ENCODE data around the gene PCBP3.
"Not testable (repeated sequence)": the region's sequence is repeated elsewhere in the genome, so short reads cannot be mapped to it uniquely, and the experiment has no call there.

The PCBP3 gene

DNA sequence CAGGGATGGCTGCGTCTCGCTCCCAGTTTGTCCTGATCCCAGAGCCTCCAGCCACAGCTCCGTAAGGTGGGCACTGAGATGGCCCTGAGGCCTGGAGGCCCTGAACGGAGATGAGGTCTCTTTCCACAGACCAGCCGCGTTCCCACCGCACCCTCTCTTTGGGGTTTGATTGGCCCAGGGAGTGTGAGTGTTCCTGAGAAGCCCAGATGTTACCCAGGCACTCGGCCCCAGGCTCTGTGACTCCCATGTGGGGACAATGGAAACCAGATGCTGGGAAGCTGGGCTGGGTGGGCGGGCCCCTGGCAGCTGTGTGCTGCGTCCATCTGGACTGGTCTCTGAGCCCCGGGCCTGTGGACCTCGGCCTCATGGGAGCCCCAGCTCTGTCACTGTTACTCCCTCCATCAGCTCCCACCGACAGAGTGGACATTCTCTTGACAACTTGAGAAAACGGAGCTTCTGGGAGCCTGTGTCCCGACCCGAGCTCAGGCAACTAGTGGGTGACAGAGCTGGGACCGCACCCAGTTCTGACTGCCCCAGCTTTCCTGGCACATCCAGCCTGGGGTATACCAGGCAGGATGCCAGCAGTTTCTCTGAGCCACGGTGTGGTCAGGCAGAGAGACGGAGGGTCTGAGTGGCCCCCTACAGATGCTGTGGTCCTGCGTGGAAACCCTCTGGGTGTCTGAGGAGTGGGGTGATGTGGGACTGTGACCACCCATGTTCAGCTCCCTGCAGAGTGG lies 328.3 kb downstream of the PCBP3 start:
- Histone ChIP-seq H3K4me3 (ENCODE audit: low read depth in 1 of 2, low read length in 2 of 2) (no peak overlapping the region), H3K9me3 (ENCODE audit: control insufficient read depth in 1 of 2, low read length in 2 of 2) (no peaks in the 10 kb centered on the region), H3K9ac (ENCODE audit: low read depth in 1 of 2, low read length in 2 of 2) (peak overlapping the region in 1 of 2 donors; percentile 4), H3K27me3 (ENCODE audit: control insufficient read depth in 1 of 2, insufficient read depth in 2 of 2, low read length in 2 of 2) (peaks cover 29% of the 10 kb centered on the region in 2 donors), H3K27ac (ENCODE audit: low read depth, low read length) (peak overlapping the region; percentile 42), H3K36me3 (ENCODE audit: control insufficient read depth in 1 of 2, insufficient read depth in 2 of 2, low read length in 2 of 2) (no peaks in the 10 kb centered on the region), H3K4me1 (ENCODE audit: control insufficient read depth in 1 of 2, insufficient read depth in 2 of 2, low read length in 2 of 2) (peaks cover 8 to 20% of the 10 kb centered on the region in 2 donors)

GRCh38 chr21:45972353-45972715 lies 328.8 kb downstream of the PCBP3 start:
- peak overlapping the region in 1 of 2 donors; percentile 4 for H3K9ac ChIP-seq (ENCODE audit: low read depth in 1 of 2, low read length in 2 of 2)
- H3K27me3 ChIP-seq (ENCODE audit: control insufficient read depth in 1 of 2, insufficient read depth in 2 of 2, low read length in 2 of 2) = peaks cover 29% of the 10 kb centered on the region in 2 donors
- H3K36me3 ChIP-seq (ENCODE audit: control insufficient read depth in 1 of 2, insufficient read depth in 2 of 2, low read length in 2 of 2) = no peaks in the 10 kb centered on the region
- H3K9me3 ChIP-seq (ENCODE audit: control insufficient read depth in 1 of 2, low read length in 2 of 2) = no peaks in the 10 kb centered on the region
- no peak overlapping the region for H3K4me3 ChIP-seq (ENCODE audit: low read depth in 1 of 2, low read length in 2 of 2)
- peaks cover 8 to 20% of the 10 kb centered on the region in 2 donors for H3K4me1 ChIP-seq (ENCODE audit: control insufficient read depth in 1 of 2, insufficient read depth in 2 of 2, low read length in 2 of 2)
- peak overlapping the region; percentile 42 for H3K27ac ChIP-seq (ENCODE audit: low read depth, low read length)

GRCh38 chr21:45972716-45973474 lies 329.4 kb downstream of the PCBP3 start:
- Histone ChIP-seq H3K9ac (ENCODE audit: low read depth in 1 of 2, low read length in 2 of 2) (peak overlapping the region; percentile 32 to 48), H3K9me3 (ENCODE audit: control insufficient read depth in 1 of 2, low read length in 2 of 2) (no peaks in the 10 kb centered on the region), H3K27ac (ENCODE audit: low read depth, low read length) (peak overlapping the region; percentile 66), H3K27me3 (ENCODE audit: control insufficient read depth in 1 of 2, insufficient read depth in 2 of 2, low read length in 2 of 2) (peaks cover 29% of the 10 kb centered on the region in 2 donors), H3K4me1 (ENCODE audit: control insufficient read depth in 1 of 2, insufficient read depth in 2 of 2, low read length in 2 of 2) (peaks cover 8 to 20% of the 10 kb centered on the region in 2 donors), H3K4me3 (ENCODE audit: low read depth in 1 of 2, low read length in 2 of 2) (peak overlapping the region; percentile 58 to 59), H3K36me3 (ENCODE audit: control insufficient read depth in 1 of 2, insufficient read depth in 2 of 2, low read length in 2 of 2) (no peaks in the 10 kb centered on the region)

GRCh38 chr21:45973475-45974072 lies 330.0 kb downstream of the PCBP3 start:
- Histone ChIP-seq H3K27ac (ENCODE audit: low read depth, low read length) (peak overlapping the region; percentile 77), H3K36me3 (ENCODE audit: control insufficient read depth in 1 of 2, insufficient read depth in 2 of 2, low read length in 2 of 2) (no peaks in the 10 kb centered on the region), H3K4me1 (ENCODE audit: control insufficient read depth in 1 of 2, insufficient read depth in 2 of 2, low read length in 2 of 2) (peaks cover 8 to 20% of the 10 kb centered on the region in 2 donors), H3K9ac (ENCODE audit: low read depth in 1 of 2, low read length in 2 of 2) (peak overlapping the region; percentile 48 to 51), H3K9me3 (ENCODE audit: control insufficient read depth in 1 of 2, low read length in 2 of 2) (no peaks in the 10 kb centered on the region), H3K27me3 (ENCODE audit: control insufficient read depth in 1 of 2, insufficient read depth in 2 of 2, low read length in 2 of 2) (peaks cover 29% of the 10 kb centered on the region in 2 donors), H3K4me3 (ENCODE audit: low read depth in 1 of 2, low read length in 2 of 2) (peak overlapping the region; percentile 58 to 59)

DNA sequence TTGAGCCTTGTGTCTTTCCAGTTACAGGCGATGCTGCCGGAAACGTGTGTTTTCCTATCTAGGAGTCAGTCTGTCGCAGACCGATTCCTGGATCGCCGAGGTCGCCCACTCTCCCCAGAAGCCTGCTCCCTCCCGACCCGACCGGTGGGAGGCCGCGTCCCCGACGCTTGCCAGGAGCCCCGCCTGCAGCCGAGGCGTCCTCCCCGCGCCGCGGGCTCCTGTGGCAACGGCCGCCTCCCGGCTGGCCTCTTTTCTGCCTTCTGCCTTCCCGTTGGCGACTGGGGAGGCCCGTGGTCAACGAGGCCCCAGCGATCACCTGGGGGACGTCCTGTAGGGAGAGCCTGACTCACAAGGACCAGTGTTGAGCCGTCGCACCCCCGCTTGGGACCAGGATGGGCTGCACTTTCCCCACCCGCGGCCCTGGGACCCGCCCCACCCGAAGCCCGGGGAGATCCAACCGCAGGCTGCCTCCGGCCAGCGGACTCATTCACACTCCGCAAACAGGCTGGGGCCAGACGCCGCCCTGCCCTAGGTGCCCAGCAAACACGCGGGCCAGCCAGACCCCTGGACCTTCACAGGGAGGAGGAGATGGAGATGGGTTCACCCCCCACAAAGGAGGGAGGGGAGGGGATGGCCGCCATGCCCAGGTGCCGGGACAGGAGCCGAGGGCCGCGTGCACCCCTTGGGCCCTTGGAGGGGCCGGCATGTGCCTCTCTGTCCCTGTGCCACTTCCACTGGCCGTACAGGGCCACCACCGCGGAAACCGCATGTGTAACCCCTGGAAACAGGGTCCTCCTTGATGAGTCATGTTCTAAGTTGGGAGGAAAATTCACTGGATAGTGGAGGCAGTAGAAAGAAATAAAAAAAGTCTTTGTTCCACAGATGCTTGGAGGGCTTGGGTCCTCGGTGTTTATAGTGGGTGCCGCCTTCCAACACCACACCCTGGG lies 330.8 kb downstream of the PCBP3 start:
- Histone ChIP-seq H3K4me3 (ENCODE audit: low read depth in 1 of 2, low read length in 2 of 2) (peak overlapping the region; percentile 58 to 59), H3K4me1 (ENCODE audit: control insufficient read depth in 1 of 2, insufficient read depth in 2 of 2, low read length in 2 of 2) (peaks cover 8 to 20% of the 10 kb centered on the region in 2 donors), H3K27me3 (ENCODE audit: control insufficient read depth in 1 of 2, insufficient read depth in 2 of 2, low read length in 2 of 2) (peaks cover 29 to 31% of the 10 kb centered on the region in 2 donors)

GRCh38 chr21:45975020-45975666 lies 331.6 kb downstream of the PCBP3 start:
- Histone ChIP-seq H3K4me1 (ENCODE audit: control insufficient read depth in 1 of 2, insufficient read depth in 2 of 2, low read length in 2 of 2) (peaks cover 8 to 20% of the 10 kb centered on the region in 2 donors), H3K4me3 (ENCODE audit: low read depth in 1 of 2, low read length in 2 of 2) (no peak overlapping the region), H3K9ac (ENCODE audit: low read depth in 1 of 2, low read length in 2 of 2) (peak overlapping the region in 1 of 2 donors; percentile 16), H3K9me3 (ENCODE audit: control insufficient read depth in 1 of 2, low read length in 2 of 2) (no peaks in the 10 kb centered on the region), H3K27ac (ENCODE audit: low read depth, low read length) (peak overlapping the region; percentile 77), H3K27me3 (ENCODE audit: control insufficient read depth in 1 of 2, insufficient read depth in 2 of 2, low read length in 2 of 2) (peaks cover 31 to 36% of the 10 kb centered on the region in 2 donors), H3K36me3 (ENCODE audit: control insufficient read depth in 1 of 2, insufficient read depth in 2 of 2, low read length in 2 of 2) (no peaks in the 10 kb centered on the region)

More for the DNA sequence above, 330.8 kb downstream of the PCBP3 start:
- Histone ChIP-seq H3K36me3 (ENCODE audit: control insufficient read depth in 1 of 2, insufficient read depth in 2 of 2, low read length in 2 of 2) (no peaks in the 10 kb centered on the region), H3K27ac (ENCODE audit: low read depth, low read length) (peak overlapping the region; percentile 77), H3K9ac (ENCODE audit: low read depth in 1 of 2, low read length in 2 of 2) (peak overlapping the region; percentile 48 to 51), H3K9me3 (ENCODE audit: control insufficient read depth in 1 of 2, low read length in 2 of 2) (no peaks in the 10 kb centered on the region)

DNA sequence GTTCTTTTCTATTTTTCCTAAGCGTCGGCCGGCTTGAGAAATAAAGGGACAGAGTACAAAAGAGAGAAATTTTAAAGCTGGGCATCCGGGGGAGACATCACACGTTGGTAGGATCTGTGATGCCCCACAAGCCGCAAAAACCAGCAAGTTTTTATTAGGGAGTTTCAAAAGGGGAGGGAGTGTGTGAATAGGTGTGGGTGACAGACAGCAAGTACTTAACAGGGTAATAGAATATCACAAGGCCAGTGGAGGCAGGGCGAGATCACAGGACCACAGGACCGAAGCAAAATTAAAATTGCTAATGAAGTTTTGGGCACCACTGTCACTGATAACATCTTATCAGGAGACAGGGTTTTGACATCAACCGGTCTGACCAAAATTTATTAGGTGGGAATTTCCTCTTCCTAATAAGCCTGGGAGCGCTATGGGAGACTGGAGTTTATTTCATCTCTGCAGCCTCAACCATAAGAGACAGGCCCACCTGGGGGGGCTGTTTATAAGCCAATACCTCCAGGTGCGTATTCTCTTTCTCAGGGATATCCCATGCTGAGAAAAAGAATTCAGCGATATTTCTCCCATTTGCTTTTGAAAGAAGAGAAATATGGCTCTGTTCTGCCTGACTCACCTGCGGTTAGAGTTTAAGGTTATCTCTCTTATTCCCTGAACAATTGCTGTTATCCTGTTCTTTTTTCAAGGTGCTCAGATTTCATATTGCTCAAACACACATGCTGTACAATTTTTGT lies 332.3 kb downstream of the PCBP3 start:
- H3K9me3 ChIP-seq (ENCODE audit: control insufficient read depth in 1 of 2, low read length in 2 of 2); H3K9ac ChIP-seq (ENCODE audit: low read depth in 1 of 2, low read length in 2 of 2); H3K36me3 ChIP-seq (ENCODE audit: control insufficient read depth in 1 of 2, insufficient read depth in 2 of 2, low read length in 2 of 2); H3K4me3 ChIP-seq (ENCODE audit: low read depth in 1 of 2, low read length in 2 of 2); H3K27ac ChIP-seq (ENCODE audit: low read depth, low read length): not testable (repeated sequence)
- H3K4me1 ChIP-seq (ENCODE audit: control insufficient read depth in 1 of 2, insufficient read depth in 2 of 2, low read length in 2 of 2) = peaks cover 8 to 24% of the 10 kb centered on the region in 2 donors
- peaks cover 34 to 35% of the 10 kb centered on the region in 2 donors for H3K27me3 ChIP-seq (ENCODE audit: control insufficient read depth in 1 of 2, insufficient read depth in 2 of 2, low read length in 2 of 2)

- H3K36me3 ChIP-seq (ENCODE audit: control insufficient read depth in 1 of 2, insufficient read depth in 2 of 2, low read length in 2 of 2) = no peaks in the 10 kb centered on the region
- peaks cover 33 to 34% of the 10 kb centered on the region in 2 donors for H3K27me3 ChIP-seq (ENCODE audit: control insufficient read depth in 1 of 2, insufficient read depth in 2 of 2, low read length in 2 of 2)
- no peak overlapping the region for H3K4me3 ChIP-seq (ENCODE audit: low read depth in 1 of 2, low read length in 2 of 2)
- no peak overlapping the region for H3K9ac ChIP-seq (ENCODE audit: low read depth in 1 of 2, low read length in 2 of 2)
- no peak overlapping the region for H3K27ac ChIP-seq (ENCODE audit: low read depth, low read length)
- no peaks in the 10 kb centered on the region for H3K9me3 ChIP-seq (ENCODE audit: control insufficient read depth in 1 of 2, low read length in 2 of 2)
- peaks cover 8 to 31% of the 10 kb centered on the region in 2 donors for H3K4me1 ChIP-seq (ENCODE audit: control insufficient read depth in 1 of 2, insufficient read depth in 2 of 2, low read length in 2 of 2)
Measured at GRCh38 chr21:45976701-45977311, 333.3 kb downstream of the PCBP3 start.

Measured in duodenal mucosa (tissue), 2 donors.